Measurements from ENCODE around the gene MICALL1.

DNA sequence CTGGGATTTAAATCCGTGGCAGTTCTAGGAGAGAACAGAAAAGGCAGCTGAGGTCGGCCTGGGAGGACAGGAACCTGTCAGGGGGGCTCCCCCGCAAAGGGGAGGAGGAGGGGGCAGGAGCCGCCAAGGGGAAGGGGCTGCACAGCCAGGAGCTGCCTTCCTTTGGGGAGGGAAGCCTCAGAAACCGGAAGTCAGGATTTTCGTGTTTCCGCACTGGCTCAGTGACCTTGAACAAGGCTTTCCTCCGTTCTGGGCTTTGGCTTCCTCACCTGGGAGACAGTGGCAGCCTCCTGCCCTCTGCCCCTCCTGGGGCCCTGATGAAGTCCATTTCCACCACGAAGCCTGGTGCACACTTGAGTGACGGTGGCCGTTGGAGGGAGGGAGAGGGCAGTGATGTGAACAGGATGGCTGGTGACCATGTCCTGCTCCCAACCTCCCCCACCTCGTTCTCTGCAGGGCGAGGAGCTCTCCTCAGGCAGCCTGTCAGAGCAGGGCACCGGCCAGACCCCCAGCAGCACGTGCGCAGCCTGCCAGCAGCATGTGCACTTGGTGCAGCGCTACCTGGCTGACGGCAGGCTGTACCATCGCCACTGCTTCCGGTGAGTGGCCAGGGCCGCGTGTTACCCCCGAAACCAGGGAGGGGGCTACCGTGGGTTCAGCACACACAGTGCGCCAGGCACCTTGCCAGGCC is 12.6 kb downstream of the MICALL1 start:
- TF ChIP-seq ELF4 (IDR thresholded peaks at IDR 0.05) = no peak
- no peak for TF ChIP-seq ZNF384 (IDR thresholded peaks at IDR 0.05)
- no peak for TF ChIP-seq TARDBP (IDR thresholded peaks at IDR 0.05)
- no peak for TF ChIP-seq FOXK2 (IDR thresholded peaks at IDR 0.05)
- no peak for TF ChIP-seq HDGF (IDR thresholded peaks at IDR 0.05; ENCODE audit: borderline replicate concordance)
- no peak for TF ChIP-seq CTBP1 (IDR thresholded peaks at IDR 0.05; ENCODE audit: borderline replicate concordance)
- no peak for TF ChIP-seq FOXM1 (IDR thresholded peaks at IDR 0.05; ENCODE audit: borderline replicate concordance)
- no peak for TF ChIP-seq SP1 (IDR thresholded peaks at IDR 0.05)
- TF ChIP-seq ARNT (IDR thresholded peaks at IDR 0.05) = no peak
- TF ChIP-seq, protein P1, sequence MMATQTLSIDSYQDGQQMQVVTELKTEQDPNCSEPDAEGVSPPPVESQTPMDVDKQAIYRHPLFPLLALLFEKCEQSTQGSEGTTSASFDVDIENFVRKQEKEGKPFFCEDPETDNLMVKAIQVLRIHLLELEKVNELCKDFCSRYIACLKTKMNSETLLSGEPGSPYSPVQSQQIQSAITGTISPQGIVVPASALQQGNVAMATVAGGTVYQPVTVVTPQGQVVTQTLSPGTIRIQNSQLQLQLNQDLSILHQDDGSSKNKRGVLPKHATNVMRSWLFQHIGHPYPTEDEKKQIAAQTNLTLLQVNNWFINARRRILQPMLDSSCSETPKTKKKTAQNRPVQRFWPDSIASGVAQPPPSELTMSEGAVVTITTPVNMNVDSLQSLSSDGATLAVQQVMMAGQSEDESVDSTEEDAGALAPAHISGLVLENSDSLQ (IDR thresholded peaks at IDR 0.05) = no peak
- no peak for TF ChIP-seq BHLHE40 (IDR thresholded peaks at IDR 0.05; ENCODE audit: borderline replicate concordance)
- no peak for TF ChIP-seq SUZ12 (IDR thresholded peaks at IDR 0.05)

Measured in HEK293T (cell line).